Endodermal cell (in vitro differentiated cells): ENCODE data around the gene ERFE. TPM values are rescaled to one million over a fixed set of nuclear protein-coding genes. Genes with fewer than 3 reads are reported as not detected.

ENCODE experiments used
- DNase-seq: peaks from one replicate; pipeline ENCODE4 v3.0.0-alpha.2; 2017
- H3K27ac ChIP-seq: 2 replicates; pipeline ENCODE4 v1.5.1; 2013; ENCODE audit warnings: mild to moderate bottlenecking, low read depth, low read length, moderate library complexity
- H3K27me3 ChIP-seq: 2 replicates; pipeline ENCODE4 v1.6.1; 2013; ENCODE audit warnings: mild to moderate bottlenecking, low read length, moderate library complexity; ENCODE audit not compliant: insufficient read depth, control insufficient read depth, poor library complexity, severe bottlenecking
- H3K36me3 ChIP-seq: 2 replicates; pipeline ENCODE4 v1.7.0; 2013; ENCODE audit warnings: mild to moderate bottlenecking, low read length, moderate library complexity; ENCODE audit not compliant: control insufficient read depth, insufficient read depth
- H3K4me1 ChIP-seq: one replicate; pipeline ENCODE4 v1.7.0; 2013; ENCODE audit warnings: low read length; ENCODE audit not compliant: control insufficient read depth, insufficient read depth
- H3K4me3 ChIP-seq: 2 replicates; pipeline ENCODE4 v1.5.1; 2013; ENCODE audit warnings: mild to moderate bottlenecking, low read length, moderate library complexity
- H3K9ac ChIP-seq: 2 replicates; pipeline ENCODE4 v1.6.1; 2013; ENCODE audit warnings: mild to moderate bottlenecking, low read length, moderate library complexity; ENCODE audit not compliant: poor library complexity, severe bottlenecking; ENCODE audit errors: extremely low read depth
- H3K9me3 ChIP-seq: 2 replicates; pipeline ENCODE4 v1.6.1; 2013; ENCODE audit warnings: mild to moderate bottlenecking, low read length, moderate library complexity; ENCODE audit not compliant: control insufficient read depth
- H3K27ac Mint-ChIP-seq: 2 replicates; pipeline ENCODE4 v1.8.0; 2020; ENCODE audit warnings: mixed read lengths
- H3K27me3 Mint-ChIP-seq: 2 replicates; pipeline ENCODE4 v1.8.0; 2021; ENCODE audit warnings: mild to moderate bottlenecking, mixed read lengths; ENCODE audit not compliant: insufficient read depth
- H3K36me3 Mint-ChIP-seq: 2 replicates; pipeline ENCODE4 v1.8.0; 2020; ENCODE audit warnings: low read depth, mixed read lengths
- H3K4me1 Mint-ChIP-seq: 2 replicates; pipeline ENCODE4 v1.8.0; 2020; ENCODE audit warnings: mixed read lengths
- H3K4me3 Mint-ChIP-seq: 2 replicates; pipeline ENCODE4 v1.8.0; 2020; ENCODE audit warnings: mild to moderate bottlenecking, moderate library complexity, mixed read lengths
- H3K9me3 Mint-ChIP-seq: 2 replicates; pipeline ENCODE4 v1.8.0; 2020; ENCODE audit warnings: mild to moderate bottlenecking, mixed read lengths
- CTCF ChIP-seq: fragments of 200-600 bp; sonication (generic); conservative IDR thresholded peaks from 2 replicates; pipeline ENCODE4 v1.5.0; 2021; ENCODE audit warnings: antibody characterized with exemption, mild to moderate bottlenecking
- WGBS, 2 experiments: methylation state at CpG; one replicate each; pipeline versions ENCODE4 v1.1.5 to v1.1.7; 2013; ENCODE audit warnings: missing lambda C conversion rate in 2 of 2, mixed read lengths in 1 of 2; ENCODE audit not compliant: insufficient coverage in 1 of 2, insufficient read length in 1 of 2; 5-methylcytosine and 5-hydroxymethylcytosine counted together
- total RNA-seq, 2 donors: library from RNA; stranded (reverse); fragmentation: NEBNext Ultra II Directional in 1 of 2; extraction: Animal tissue kit (Norgen Biotek cat#: 25700) in 1 of 2; gene quantifications; 2 replicates in 1 of 2; 3 replicates in 1 of 2; pipeline ENCODE4 v1.2.1, GENCODE V29; 2021

Gene ERFE
- total RNA-seq, 2 donors from 2014 or later, result 0.48 to 1.6 TPM

GRCh38 chr2:238140721-238141540, 17.8 kb upstream of the ERFE start:
- H3K4me3 ChIP-seq, result no peak overlapping the region
- Mint-ChIP-seq H3K36me3 (no peaks in the 10 kb centered on the region), H3K4me1 (no peaks in the 10 kb centered on the region), H3K27me3 (no peaks in the 10 kb centered on the region), H3K27ac (no peak overlapping the region), H3K4me3 (no peak overlapping the region), H3K9me3 (no peaks in the 10 kb centered on the region)
- no peak for TF ChIP-seq CTCF
- H3K27me3 ChIP-seq, result no peaks in the 10 kb centered on the region
- no peaks in the 10 kb centered on the region for H3K4me1 ChIP-seq
- DNase-seq, result no peak
- H3K9me3 ChIP-seq, result no peaks in the 10 kb centered on the region
- H3K36me3 ChIP-seq, result no peaks in the 10 kb centered on the region
- no peak overlapping the region for H3K9ac ChIP-seq
- 93 to 94% methylated on average over 46 to 60 of the region's 60 CpGs for whole genome bisulfite sequencing, 2 experiments
- no peak overlapping the region for H3K27ac ChIP-seq

- Histone ChIP-seq H3K27me3 (no peaks in the 10 kb centered on the region), H3K9me3 (no peaks in the 10 kb centered on the region), H3K9ac (no peak overlapping the region), H3K4me1 (no peaks in the 10 kb centered on the region), H3K27ac (no peak overlapping the region), H3K4me3 (no peak overlapping the region), H3K36me3 (no peaks in the 10 kb centered on the region)
- no peaks in the 10 kb centered on the region for H3K27me3 Mint-ChIP-seq
- no peak for DNase-seq
- no peaks in the 10 kb centered on the region for H3K36me3 Mint-ChIP-seq
- H3K9me3 Mint-ChIP-seq, result no peaks in the 10 kb centered on the region
- no peak for TF ChIP-seq CTCF
- 93 to 94% methylated on average over 3 to 10 of the region's 10 CpGs for WGBS, 2 experiments
- H3K27ac Mint-ChIP-seq, result no peak overlapping the region
- no peak overlapping the region for H3K4me3 Mint-ChIP-seq
- no peaks in the 10 kb centered on the region for H3K4me1 Mint-ChIP-seq
These were observed 17.0 kb upstream of the ERFE start for GRCh38 chr2:238141541-238142318.

GRCh38 chr2:238142382-238143205, 16.2 kb upstream of the ERFE start:
- Histone ChIP-seq H3K27ac (no peak overlapping the region), H3K9ac (no peak overlapping the region), H3K36me3 (no peaks in the 10 kb centered on the region), H3K27me3 (no peaks in the 10 kb centered on the region), H3K4me1 (no peaks in the 10 kb centered on the region), H3K9me3 (no peaks in the 10 kb centered on the region), H3K4me3 (no peak overlapping the region)
- Mint-ChIP-seq H3K36me3 (no peaks in the 10 kb centered on the region), H3K9me3 (no peaks in the 10 kb centered on the region), H3K4me3 (no peak overlapping the region), H3K4me1 (no peaks in the 10 kb centered on the region), H3K27me3 (no peaks in the 10 kb centered on the region), H3K27ac (no peak overlapping the region)
- WGBS, 2 experiments, result 89 to 90% methylated on average over 16 to 30 of the region's 30 CpGs
- no peak for DNase-seq
- no peak for TF ChIP-seq CTCF
